Measurements from ENCODE around the gene LRRC15. TPM values are rescaled to one million over a fixed set of nuclear protein-coding genes. Genes with fewer than 3 reads are reported as not detected.

Gene LRRC15
- polyA plus RNA-seq (2013), result 2.4 and 2.6 TPM in 2 replicates

DNA sequence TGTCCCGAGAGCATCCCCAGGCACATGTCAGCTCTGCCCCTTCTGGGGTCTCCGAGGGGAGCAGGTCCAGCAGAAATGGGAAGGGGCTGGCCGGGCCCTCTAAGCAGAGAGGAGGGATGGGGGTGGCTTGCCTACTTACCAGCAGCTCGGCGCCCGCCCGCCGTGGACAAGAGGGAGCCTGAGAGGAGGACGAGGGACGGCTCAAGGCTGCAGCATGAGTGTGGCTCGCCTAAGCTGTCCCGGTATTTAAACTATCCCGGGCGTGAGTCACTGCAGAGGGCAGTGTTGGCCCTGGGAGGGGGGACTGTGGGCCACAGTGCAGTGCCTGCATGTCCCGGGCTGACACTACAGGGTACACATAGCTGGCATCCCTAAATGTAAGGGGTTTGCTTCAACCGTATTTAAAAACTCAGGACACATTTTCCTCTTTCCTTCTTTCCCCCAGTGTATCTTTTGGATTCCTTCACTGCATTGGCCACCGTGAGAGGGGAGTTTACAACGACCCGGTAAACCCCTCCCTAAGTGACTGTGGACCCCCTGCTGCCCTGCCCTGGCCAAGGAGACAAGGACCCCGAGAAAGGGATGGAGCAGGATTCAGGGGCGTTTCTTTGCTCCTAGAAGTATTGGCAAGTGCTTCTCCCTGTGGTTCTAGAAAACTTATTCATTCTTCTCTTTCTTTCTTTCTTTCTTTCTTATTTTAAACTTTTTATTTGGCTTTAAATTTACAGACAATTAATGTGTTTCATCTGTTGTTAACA, at the start of gene LRRC15:
Gene LRRC15, minus strand, starts transcription at position 222 of the 758 bp plus-strand sequence. CDS start 8,700 bp downstream, outside the sequence.
- Histone ChIP-seq H4K8ac (ENCODE audit: low read depth, low read length) (no peak within 1 kb of the TSS), H4K12ac (ENCODE audit: low read depth, low read length) (no peak within 1 kb of the TSS), H2BK12ac (ENCODE audit: low read length) (no peak within 1 kb of the TSS), H3K27ac (ENCODE audit: low read depth, low read length) (no peak within 1 kb of the TSS), H3K9ac (ENCODE audit: low read length) (no peak within 1 kb of the TSS), H2AFZ (ENCODE audit: insufficient read depth, low read length, poor library complexity) (no peak within 1 kb of the TSS), H2BK120ac (ENCODE audit: insufficient read depth, low read length, poor library complexity) (no peak within 1 kb of the TSS), H3K9me3 (ENCODE audit: insufficient read depth, low read depth, low read length) (no peaks in the 10 kb centered on the region), H2BK5ac (ENCODE audit: low read depth, low read length, poor library complexity) (no peak within 1 kb of the TSS), H2AK5ac (ENCODE audit: low read length) (no peak within 1 kb of the TSS), H4K91ac (ENCODE audit: low read depth, low read length) (no peak within 1 kb of the TSS), H3K4ac (ENCODE audit: low read depth, low read length) (no peak within 1 kb of the TSS), H3K79me1 (ENCODE audit: low read length) (no peaks in the 10 kb centered on the region), H3K27me3 (ENCODE audit: insufficient read depth, low read length) (no peaks in the 10 kb centered on the region), H3K4me1 (ENCODE audit: control insufficient read depth in 1 of 2, insufficient read depth in 2 of 2, low read length in 2 of 2) (peaks cover 2 to 11% of the 10 kb centered on the region in 2 experiments), H3K4me3 (ENCODE audit: low read depth, low read length) (no peak within 1 kb of the TSS), H3K4me2 (ENCODE audit: low read length) (no peak within 1 kb of the TSS), H3K23ac (ENCODE audit: low read length) (no peak within 1 kb of the TSS), H3K18ac (ENCODE audit: low read length) (no peak within 1 kb of the TSS), H3K14ac (ENCODE audit: low read length) (no peak within 1 kb of the TSS), H3K79me2 (ENCODE audit: control insufficient read depth, insufficient read depth, low read length, poor library complexity) (no peaks in the 10 kb centered on the region), H3K36me3 (ENCODE audit: control insufficient read depth in 1 of 2, insufficient read depth in 2 of 2, low read length in 2 of 2) (no peaks in the 10 kb centered on the region)
- no CpG with 5 or more reads among the region's 21 CpGs for WGBS (ENCODE audit: extremely low coverage, insufficient coverage, insufficient read length)
- peak; percentile 81 to 85 for DNase-seq

DNA sequence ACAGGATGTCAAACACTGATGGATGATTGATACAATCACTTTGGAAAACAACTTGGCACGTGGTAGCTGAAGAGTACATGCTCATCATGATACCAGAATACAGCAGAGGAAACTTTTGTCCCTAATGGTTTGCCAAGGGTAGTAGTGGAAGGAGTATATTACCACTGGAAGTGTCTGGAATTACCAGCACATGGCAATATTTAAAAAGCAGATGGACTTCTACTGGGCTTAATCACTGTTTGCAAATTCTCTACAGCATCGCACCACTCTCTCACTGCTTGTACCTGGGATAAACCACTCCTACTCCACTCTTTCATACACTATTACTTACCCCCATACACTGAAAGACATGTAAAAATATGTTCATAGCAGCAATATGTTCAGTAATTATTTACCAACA, 49.1 kb upstream of the LRRC15 start:
- no peaks in the 10 kb centered on the region for H3K4me1 ChIP-seq (ENCODE audit: control insufficient read depth in 1 of 2, insufficient read depth in 2 of 2, low read length in 2 of 2)
- no peak overlapping the region for H2BK12ac ChIP-seq (ENCODE audit: low read length)
- H3K4ac ChIP-seq (ENCODE audit: low read depth, low read length), result no peak overlapping the region
- H3K23ac ChIP-seq (ENCODE audit: low read length), result no peak overlapping the region
- H4K91ac ChIP-seq (ENCODE audit: low read depth, low read length), result no peak overlapping the region
- H3K14ac ChIP-seq (ENCODE audit: low read length), result no peak overlapping the region
- no peak for DNase-seq
- H3K79me2 ChIP-seq (ENCODE audit: control insufficient read depth, insufficient read depth, low read length, poor library complexity), result no peaks in the 10 kb centered on the region
- no peaks in the 10 kb centered on the region for H3K9me3 ChIP-seq (ENCODE audit: insufficient read depth, low read depth, low read length)
- no peaks in the 10 kb centered on the region for H3K27me3 ChIP-seq (ENCODE audit: insufficient read depth, low read length)
- H2AFZ ChIP-seq (ENCODE audit: insufficient read depth, low read length, poor library complexity), result no peak overlapping the region
- no CpG with 5 or more reads among the region's 2 CpGs for WGBS (ENCODE audit: extremely low coverage, insufficient coverage, insufficient read length)
- no peak overlapping the region for H4K8ac ChIP-seq (ENCODE audit: low read depth, low read length)
- no peak overlapping the region for H2BK5ac ChIP-seq (ENCODE audit: low read depth, low read length, poor library complexity)
- H3K9ac ChIP-seq (ENCODE audit: low read length), result no peak overlapping the region
- H3K4me2 ChIP-seq (ENCODE audit: low read length), result no peak overlapping the region
- H2BK120ac ChIP-seq (ENCODE audit: insufficient read depth, low read length, poor library complexity), result no peak overlapping the region
- no peak overlapping the region for H3K27ac ChIP-seq (ENCODE audit: low read depth, low read length)
- no peaks in the 10 kb centered on the region for H3K79me1 ChIP-seq (ENCODE audit: low read length)
- H2AK5ac ChIP-seq (ENCODE audit: low read length), result no peak overlapping the region
- H3K36me3 ChIP-seq (ENCODE audit: control insufficient read depth in 1 of 2, insufficient read depth in 2 of 2, low read length in 2 of 2), result peaks cover 2 to 3% of the 10 kb centered on the region in 2 experiments
- no peak overlapping the region for H3K18ac ChIP-seq (ENCODE audit: low read length)
- no peak overlapping the region for H4K12ac ChIP-seq (ENCODE audit: low read depth, low read length)
- H3K4me3 ChIP-seq (ENCODE audit: low read depth, low read length), result no peak overlapping the region

DNA sequence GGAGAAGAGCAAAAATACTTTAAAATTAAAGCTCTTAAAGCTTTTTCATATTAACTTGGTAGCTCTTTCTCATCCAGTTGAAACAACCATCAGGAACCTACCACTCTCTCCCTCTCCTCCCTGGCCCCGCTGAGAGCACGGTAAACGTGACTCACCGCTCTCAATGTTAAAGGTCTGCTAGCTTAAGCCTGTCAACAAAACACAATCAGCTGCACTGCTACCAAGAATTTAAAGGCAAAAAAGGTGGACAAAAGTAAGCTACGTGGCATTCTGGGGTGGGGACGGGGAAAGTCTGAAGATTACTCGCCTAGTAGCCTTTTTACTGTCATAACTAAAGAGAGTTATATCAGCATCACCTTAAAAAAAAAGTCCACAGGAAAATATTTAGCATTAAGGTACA, 37.9 kb upstream of the LRRC15 start:
- H2AK5ac ChIP-seq (ENCODE audit: low read length), result no peak overlapping the region
- no peak overlapping the region for H3K27ac ChIP-seq (ENCODE audit: low read depth, low read length)
- H2BK12ac ChIP-seq (ENCODE audit: low read length), result no peak overlapping the region
- no peak for DNase-seq
- no peak overlapping the region for H3K4me2 ChIP-seq (ENCODE audit: low read length)
- no peak overlapping the region for H3K14ac ChIP-seq (ENCODE audit: low read length)
- H4K12ac ChIP-seq (ENCODE audit: low read depth, low read length), result no peak overlapping the region
- no peak overlapping the region for H4K8ac ChIP-seq (ENCODE audit: low read depth, low read length)
- H3K4me3 ChIP-seq (ENCODE audit: low read depth, low read length), result no peak overlapping the region
- no peak overlapping the region for H3K18ac ChIP-seq (ENCODE audit: low read length)
- H3K23ac ChIP-seq (ENCODE audit: low read length), result no peak overlapping the region
- no peaks in the 10 kb centered on the region for H3K9me3 ChIP-seq (ENCODE audit: insufficient read depth, low read depth, low read length)
- no peak overlapping the region for H2AFZ ChIP-seq (ENCODE audit: insufficient read depth, low read length, poor library complexity)
- no peak overlapping the region for H2BK5ac ChIP-seq (ENCODE audit: low read depth, low read length, poor library complexity)
- no peaks in the 10 kb centered on the region for H3K27me3 ChIP-seq (ENCODE audit: insufficient read depth, low read length)
- H3K79me1 ChIP-seq (ENCODE audit: low read length), result no peaks in the 10 kb centered on the region
- H3K9ac ChIP-seq (ENCODE audit: low read length), result no peak overlapping the region
- no peaks in the 10 kb centered on the region for H3K79me2 ChIP-seq (ENCODE audit: control insufficient read depth, insufficient read depth, low read length, poor library complexity)
- no peak overlapping the region for H3K4ac ChIP-seq (ENCODE audit: low read depth, low read length)
- H2BK120ac ChIP-seq (ENCODE audit: insufficient read depth, low read length, poor library complexity), result no peak overlapping the region
- H3K36me3 ChIP-seq (ENCODE audit: control insufficient read depth in 1 of 2, insufficient read depth in 2 of 2, low read length in 2 of 2), result peaks cover 4 to 6% of the 10 kb centered on the region in 2 experiments
- no CpG with 5 or more reads among the region's 7 CpGs for WGBS (ENCODE audit: extremely low coverage, insufficient coverage, insufficient read length)
- H3K4me1 ChIP-seq (ENCODE audit: control insufficient read depth in 1 of 2, insufficient read depth in 2 of 2, low read length in 2 of 2), result no peaks in the 10 kb centered on the region
- no peak overlapping the region for H4K91ac ChIP-seq (ENCODE audit: low read depth, low read length)

DNA sequence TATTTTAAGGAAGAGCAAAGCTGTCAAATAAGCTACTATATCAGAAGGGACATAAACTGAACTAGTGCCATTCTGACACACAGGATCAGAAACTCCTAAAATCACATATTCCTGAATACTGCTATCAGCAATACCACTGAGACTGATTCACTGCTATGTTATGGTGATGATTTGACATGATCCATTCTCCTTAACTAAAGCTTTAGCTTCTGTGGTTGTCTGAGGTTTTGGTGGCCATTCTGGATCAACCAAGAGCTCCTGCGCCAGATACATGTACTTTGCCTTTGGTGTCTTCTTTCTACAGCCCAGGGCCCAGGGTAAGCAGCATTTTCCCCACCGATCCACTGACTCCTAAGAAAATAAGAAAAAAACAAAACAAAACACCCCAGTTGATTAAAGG, 36.2 kb upstream of the LRRC15 start:
- H4K91ac ChIP-seq (ENCODE audit: low read depth, low read length), result no peak overlapping the region
- H3K4ac ChIP-seq (ENCODE audit: low read depth, low read length), result no peak overlapping the region
- H3K23ac ChIP-seq (ENCODE audit: low read length), result no peak overlapping the region
- H2BK5ac ChIP-seq (ENCODE audit: low read depth, low read length, poor library complexity), result no peak overlapping the region
- no peak overlapping the region for H3K9ac ChIP-seq (ENCODE audit: low read length)
- DNase-seq, result no peak
- WGBS (ENCODE audit: extremely low coverage, insufficient coverage, insufficient read length), result no CpG with 5 or more reads among the region's 2 CpGs
- no peak overlapping the region for H3K4me3 ChIP-seq (ENCODE audit: low read depth, low read length)
- H4K12ac ChIP-seq (ENCODE audit: low read depth, low read length), result no peak overlapping the region
- H3K18ac ChIP-seq (ENCODE audit: low read length), result no peak overlapping the region
- H3K79me2 ChIP-seq (ENCODE audit: control insufficient read depth, insufficient read depth, low read length, poor library complexity), result no peaks in the 10 kb centered on the region
- no peak overlapping the region for H2BK12ac ChIP-seq (ENCODE audit: low read length)
- H4K8ac ChIP-seq (ENCODE audit: low read depth, low read length), result no peak overlapping the region
- peaks cover 4% of the 10 kb centered on the region in 2 experiments for H3K36me3 ChIP-seq (ENCODE audit: control insufficient read depth in 1 of 2, insufficient read depth in 2 of 2, low read length in 2 of 2)
- no peaks in the 10 kb centered on the region for H3K27me3 ChIP-seq (ENCODE audit: insufficient read depth, low read length)
- no peak overlapping the region for H2AK5ac ChIP-seq (ENCODE audit: low read length)
- H3K9me3 ChIP-seq (ENCODE audit: insufficient read depth, low read depth, low read length), result no peaks in the 10 kb centered on the region
- H2BK120ac ChIP-seq (ENCODE audit: insufficient read depth, low read length, poor library complexity), result no peak overlapping the region
- no peak overlapping the region for H3K27ac ChIP-seq (ENCODE audit: low read depth, low read length)
- no peak overlapping the region for H3K14ac ChIP-seq (ENCODE audit: low read length)
- H3K79me1 ChIP-seq (ENCODE audit: low read length), result no peaks in the 10 kb centered on the region
- no peaks in the 10 kb centered on the region for H3K4me1 ChIP-seq (ENCODE audit: control insufficient read depth in 1 of 2, insufficient read depth in 2 of 2, low read length in 2 of 2)
- no peak overlapping the region for H2AFZ ChIP-seq (ENCODE audit: insufficient read depth, low read length, poor library complexity)
- H3K4me2 ChIP-seq (ENCODE audit: low read length), result no peak overlapping the region

All from trophoblast cell (in vitro differentiated cells and primary cell).